GM18951 (cell line): ENCODE data around the gene USH1C.

ENCODE experiments used
- POLR2A ChIP-seq: IDR thresholded peaks from 4 replicates; pipeline ENCODE4 v1.6.1; 2011; ENCODE audit warnings: mild to moderate bottlenecking; ENCODE audit not compliant: insufficient read length, insufficient read depth; ENCODE audit errors: extremely low read depth
- in situ Hi-C: fragments of 300-500 bp; cut with MboI; formaldehyde crosslinking; loops from one replicate; pipeline ENCODE4 v1.12.0; 2022; ENCODE audit warnings: low sequenced_read_pairs, mixed read lengths, inconsistent platforms; ENCODE audit not compliant: unreplicated experiment

Gene USH1C

GRCh38 chr11:17548444-17548843 lies 4.2 kb upstream of the USH1C start:
- no peak for TF ChIP-seq POLR2A
- in situ Hi-C loops: no loop called here

GRCh38 chr11:17547932-17548331 lies 3.7 kb upstream of the USH1C start:
- in situ Hi-C loops: no loop called here
- TF ChIP-seq POLR2A: no peak

- no peak for TF ChIP-seq POLR2A
- in situ Hi-C loops: no loop called here
Measured at GRCh38 chr11:17547051-17547577, 2.9 kb upstream of the USH1C start, which contains the start of gene OTOG. OTOG (plus strand) TSS chr11:17547259; CDS start chr11:17547373, 114 bp downstream.

- in situ Hi-C loops: no loop called here
- TF ChIP-seq POLR2A: no peak
Measured at GRCh38 chr11:17546240-17546639, 2.0 kb upstream of the USH1C start.

GRCh38 chr11:17543574-17544180 lies 539 bp downstream of the USH1C start:
- no peak for TF ChIP-seq POLR2A
- in situ Hi-C loops: no loop called here

- in situ Hi-C loops: no loop called here
- TF ChIP-seq POLR2A: no peak
Measured at GRCh38 chr11:17543041-17543440, 1.2 kb downstream of the USH1C start.

- no peak for TF ChIP-seq POLR2A
- in situ Hi-C loops: no loop called here
Measured at GRCh38 chr11:17542249-17542648, 2.0 kb downstream of the USH1C start.

- in situ Hi-C loops: no loop called here
- TF ChIP-seq POLR2A: no peak
Measured at GRCh38 chr11:17541330-17541885, 2.8 kb downstream of the USH1C start.

GRCh38 chr11:17540807-17541206 lies 3.4 kb downstream of the USH1C start:
- no peak for TF ChIP-seq POLR2A

GRCh38 chr11:17538731-17539130 lies 5.5 kb downstream of the USH1C start:
- in situ Hi-C loops: no loop called here
- TF ChIP-seq POLR2A: no peak

More at GRCh38 chr11:17540807-17541206, 3.4 kb downstream of the USH1C start:
- in situ Hi-C loops: no loop called here

GRCh38 chr11:17538054-17538453 lies 6.2 kb downstream of the USH1C start:
- no peak for TF ChIP-seq POLR2A
- in situ Hi-C loops: no loop called here

GRCh38 chr11:17537261-17537660 lies 7.0 kb downstream of the USH1C start:
- no peak for TF ChIP-seq POLR2A
- in situ Hi-C loops: no loop called here

GRCh38 chr11:17535488-17535887 lies 8.7 kb downstream of the USH1C start:
- no peak for TF ChIP-seq POLR2A
- in situ Hi-C loops: no loop called here

GRCh38 chr11:17533778-17534415 lies 10.3 kb downstream of the USH1C start:
- in situ Hi-C loops: no loop called here
- TF ChIP-seq POLR2A: no peak
